ENCODE measurements around the gene SURF6. TPM values are rescaled to one million over a fixed set of nuclear protein-coding genes. Genes with fewer than 3 reads are reported as not detected.

Gene SURF6
- total RNA-seq, 1 experiment from 2014 or later, result 21.2 TPM

DNA sequence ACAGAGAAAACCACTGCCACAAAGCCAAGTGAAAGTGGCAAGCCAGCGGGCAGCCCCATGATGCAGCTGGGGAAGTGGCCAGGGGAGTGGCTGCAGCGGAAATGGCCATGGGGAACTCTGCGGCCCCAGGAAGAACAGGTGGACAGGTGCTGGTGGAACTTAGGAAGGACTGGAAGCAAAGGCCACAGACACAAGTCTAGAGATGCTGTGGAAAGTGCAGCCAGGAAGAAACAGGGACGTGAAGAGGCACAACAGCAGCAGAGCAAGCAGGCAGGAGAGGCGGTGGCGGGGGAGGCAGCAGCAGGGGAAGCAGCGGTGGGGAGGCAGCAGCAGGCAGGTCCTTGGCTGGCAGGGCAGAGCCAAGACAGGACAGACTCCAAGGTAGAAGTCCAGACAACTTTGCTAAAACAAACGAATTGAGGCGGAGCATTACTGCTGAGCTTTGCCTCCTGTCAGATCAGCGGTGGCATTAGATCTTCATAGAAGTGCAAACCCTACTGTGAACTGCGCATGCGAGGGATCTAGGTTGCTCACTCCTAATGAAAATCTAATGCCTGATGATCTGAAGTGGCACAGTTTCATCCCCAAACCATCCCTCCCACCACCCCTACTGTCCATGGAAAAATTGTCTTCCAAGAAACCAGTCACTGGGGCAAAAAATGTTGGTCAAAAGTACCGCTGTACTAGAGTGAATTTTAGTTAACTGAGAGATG is 11.8 kb downstream of the SURF6 start:
- Histone ChIP-seq H2AFZ (no peak overlapping the region), H3F3A (ENCODE audit: insufficient read depth, low read depth) (0 out of 2 replicates have a peak, but pooled peaks cover 3% of the 10 kb centered on the region), H3K4me1 (replicated peaks; ENCODE audit: insufficient read depth) (no peaks in the 10 kb centered on the region), H3K4me3 (no peak overlapping the region), H3K79me2 (ENCODE audit: low read depth) (no peaks in the 10 kb centered on the region), H3K9me2 (ENCODE audit: insufficient read depth) (no peaks in the 10 kb centered on the region), H3K27ac (no peak overlapping the region), H3K36me3 (ENCODE audit: low read depth) (no peaks in the 10 kb centered on the region), H3K4me2 (no peak overlapping the region), H4K20me1 (ENCODE audit: insufficient read depth) (no peaks in the 10 kb centered on the region), H3K27me3 (ENCODE audit: insufficient read depth, low read depth) (peaks cover 34% of the 10 kb centered on the region), H3K9me3 (ENCODE audit: insufficient read depth, low read depth) (no peaks in the 10 kb centered on the region)
- no peak for TF ChIP-seq EZH2 (IDR thresholded peaks at IDR 0.05; ENCODE audit: low read depth)
- TF ChIP-seq, protein P1, sequence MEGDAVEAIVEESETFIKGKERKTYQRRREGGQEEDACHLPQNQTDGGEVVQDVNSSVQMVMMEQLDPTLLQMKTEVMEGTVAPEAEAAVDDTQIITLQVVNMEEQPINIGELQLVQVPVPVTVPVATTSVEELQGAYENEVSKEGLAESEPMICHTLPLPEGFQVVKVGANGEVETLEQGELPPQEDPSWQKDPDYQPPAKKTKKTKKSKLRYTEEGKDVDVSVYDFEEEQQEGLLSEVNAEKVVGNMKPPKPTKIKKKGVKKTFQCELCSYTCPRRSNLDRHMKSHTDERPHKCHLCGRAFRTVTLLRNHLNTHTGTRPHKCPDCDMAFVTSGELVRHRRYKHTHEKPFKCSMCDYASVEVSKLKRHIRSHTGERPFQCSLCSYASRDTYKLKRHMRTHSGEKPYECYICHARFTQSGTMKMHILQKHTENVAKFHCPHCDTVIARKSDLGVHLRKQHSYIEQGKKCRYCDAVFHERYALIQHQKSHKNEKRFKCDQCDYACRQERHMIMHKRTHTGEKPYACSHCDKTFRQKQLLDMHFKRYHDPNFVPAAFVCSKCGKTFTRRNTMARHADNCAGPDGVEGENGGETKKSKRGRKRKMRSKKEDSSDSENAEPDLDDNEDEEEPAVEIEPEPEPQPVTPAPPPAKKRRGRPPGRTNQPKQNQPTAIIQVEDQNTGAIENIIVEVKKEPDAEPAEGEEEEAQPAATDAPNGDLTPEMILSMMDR (conservative IDR thresholded peaks at IDR 0.05), result no peak
- no peak for DNase-seq
- BruUV-seq (replicated peaks), result no TSS peak
- intact Hi-C loops (cut with micrococcal nuclease; ENCODE audit: unreplicated experiment), result no loop called here
- ChIA-PET CTCF (no interaction called here), POLR2A (ENCODE audit: unreplicated experiment) (no interaction called here)

DNA sequence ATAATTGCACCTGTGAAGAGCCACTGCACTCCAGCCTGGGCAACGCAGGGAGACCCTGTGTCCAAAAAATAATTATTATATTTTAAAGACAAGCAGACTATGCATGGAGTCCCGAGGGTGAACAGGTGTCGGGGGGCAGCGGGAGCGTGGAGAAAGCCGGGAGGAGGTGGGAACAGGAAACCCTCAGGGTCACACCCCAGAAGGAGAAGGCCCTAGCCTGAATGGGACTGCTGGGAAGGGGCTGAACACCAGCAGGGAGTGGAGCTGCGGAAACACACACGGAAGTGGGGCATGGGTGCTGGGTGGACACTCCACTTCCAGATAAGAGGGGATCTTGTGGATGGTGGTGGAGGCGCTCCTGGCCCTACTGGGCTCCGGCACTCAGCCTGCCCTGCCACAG is 12.8 kb downstream of the SURF6 start:
- Histone ChIP-seq H3F3A (ENCODE audit: insufficient read depth, low read depth) (no peaks in the 10 kb centered on the region), H3K9me2 (ENCODE audit: insufficient read depth) (no peaks in the 10 kb centered on the region), H2AFZ (no peak overlapping the region), H3K4me2 (no peak overlapping the region), H3K9me3 (ENCODE audit: insufficient read depth, low read depth) (no peaks in the 10 kb centered on the region), H3K27me3 (ENCODE audit: insufficient read depth, low read depth) (peaks cover 34% of the 10 kb centered on the region), H3K79me2 (ENCODE audit: low read depth) (no peaks in the 10 kb centered on the region), H4K20me1 (ENCODE audit: insufficient read depth) (no peaks in the 10 kb centered on the region), H3K4me3 (no peak overlapping the region), H3K36me3 (ENCODE audit: low read depth) (no peaks in the 10 kb centered on the region), H3K4me1 (replicated peaks; ENCODE audit: insufficient read depth) (no peaks in the 10 kb centered on the region), H3K27ac (no peak overlapping the region)
- no TSS peak for BruUV-seq (replicated peaks)
- CTCF ChIA-PET, result no interaction called here
- no peak for DNase-seq
- POLR2A ChIA-PET (ENCODE audit: unreplicated experiment), result no interaction called here
- intact Hi-C loops (cut with micrococcal nuclease; ENCODE audit: unreplicated experiment), result no loop called here
- TF ChIP-seq EZH2 (IDR thresholded peaks at IDR 0.05; ENCODE audit: low read depth), result no peak
- TF ChIP-seq, protein P1 (conservative IDR thresholded peaks at IDR 0.05), result no peak

DNA sequence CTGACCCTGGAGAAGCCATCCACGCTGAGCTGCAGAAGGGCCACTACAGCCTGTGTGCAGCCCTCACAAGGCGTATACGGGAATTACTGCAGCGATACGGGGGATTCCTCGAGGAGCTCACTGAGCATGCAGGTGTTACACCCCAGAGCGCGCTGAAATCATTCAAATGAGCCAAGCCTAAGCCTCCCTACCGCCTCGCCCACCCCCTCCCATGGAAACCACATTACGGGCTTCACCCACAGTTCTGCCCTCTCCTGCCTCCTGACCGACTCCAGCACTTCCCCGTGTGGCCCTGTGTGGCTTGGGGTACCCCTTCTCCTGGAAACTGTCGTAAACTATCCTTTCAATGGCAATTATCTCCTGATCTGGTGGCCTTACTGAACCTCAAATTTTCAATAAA is 13.3 kb downstream of the SURF6 start:
- no peak overlapping the region for H3K4me2 ChIP-seq
- DNase-seq, result no peak
- no peaks in the 10 kb centered on the region for H3K9me2 ChIP-seq (ENCODE audit: insufficient read depth)
- no peaks in the 10 kb centered on the region for H3K4me1 ChIP-seq (replicated peaks; ENCODE audit: insufficient read depth)
- no peaks in the 10 kb centered on the region for H4K20me1 ChIP-seq (ENCODE audit: insufficient read depth)
- H3K27me3 ChIP-seq (ENCODE audit: insufficient read depth, low read depth), result peaks cover 34% of the 10 kb centered on the region
- no peaks in the 10 kb centered on the region for H3K36me3 ChIP-seq (ENCODE audit: low read depth)
- TF ChIP-seq EZH2 (IDR thresholded peaks at IDR 0.05; ENCODE audit: low read depth), result no peak
- TF ChIP-seq, protein P1 (conservative IDR thresholded peaks at IDR 0.05), result no peak
- H2AFZ ChIP-seq, result no peak overlapping the region
- H3K79me2 ChIP-seq (ENCODE audit: low read depth), result no peaks in the 10 kb centered on the region
- no peaks in the 10 kb centered on the region for H3K9me3 ChIP-seq (ENCODE audit: insufficient read depth, low read depth)
- H3F3A ChIP-seq (ENCODE audit: insufficient read depth, low read depth), result no peaks in the 10 kb centered on the region
- H3K27ac ChIP-seq, result no peak overlapping the region
- intact Hi-C loops (cut with micrococcal nuclease; ENCODE audit: unreplicated experiment), result no loop called here
- H3K4me3 ChIP-seq, result no peak overlapping the region
- no TSS peak for BruUV-seq (replicated peaks)
- ChIA-PET CTCF (no interaction called here), POLR2A (ENCODE audit: unreplicated experiment) (no interaction called here)
